GM23248 (cell line): ENCODE measurements around the gene PEX26. TPM values are rescaled to one million over a fixed set of nuclear protein-coding genes. Genes with fewer than 3 reads are reported as not detected.
"Not testable (repeated sequence)": the region's sequence is repeated elsewhere in the genome, so short reads cannot be mapped to it uniquely, and the experiment has no call there.

Experiments used
- DNase-seq: peaks from one replicate; pipeline ENCODE4 v3.0.0-alpha.2; 2015
- H2AFZ ChIP-seq: fragments of 200-600 bp; sonication (generic); 2 replicates; pipeline ENCODE4 v1.6.1; 2016; ENCODE audit warnings: antibody characterized with exemption
- H3F3A ChIP-seq: fragments of 200-600 bp; sonication (generic); 2 replicates; pipeline ENCODE4 v1.6.1; 2016; ENCODE audit warnings: mild to moderate bottlenecking, antibody characterized with exemption, mixed run types; ENCODE audit not compliant: insufficient read depth
- H3K27ac ChIP-seq: fragments of 200-600 bp; sonication (generic); 2 replicates; pipeline ENCODE4 v1.5.1; 2016; ENCODE audit warnings: mild to moderate bottlenecking
- H3K27me3 ChIP-seq: fragments of 200-600 bp; sonication (generic); replicated peaks from 2 replicates; pipeline ENCODE4 v1.6.1; 2016; ENCODE audit warnings: mild to moderate bottlenecking; ENCODE audit not compliant: insufficient read depth
- H3K36me3 ChIP-seq: fragments of 200-600 bp; sonication (generic); 2 replicates; pipeline ENCODE4 v1.6.1; 2016; ENCODE audit warnings: low read depth, mild to moderate bottlenecking
- H3K4me1 ChIP-seq: fragments of 200-600 bp; sonication (generic); 2 replicates; pipeline ENCODE4 v1.6.1; 2016; ENCODE audit warnings: mild to moderate bottlenecking; ENCODE audit not compliant: insufficient read depth
- H3K4me2 ChIP-seq: fragments of 200-600 bp; sonication (generic); one replicate; pipeline ENCODE4 v1.6.1; 2016; ENCODE audit warnings: mild to moderate bottlenecking; ENCODE audit not compliant: unreplicated experiment
- H3K4me3 ChIP-seq: fragments of 200-600 bp; sonication (generic); 2 replicates; pipeline ENCODE4 v1.5.1; 2016; ENCODE audit warnings: mild to moderate bottlenecking
- H3K79me2 ChIP-seq: fragments of 200-600 bp; sonication (generic); 2 replicates; pipeline ENCODE4 v1.6.1; 2016; ENCODE audit warnings: mild to moderate bottlenecking; ENCODE audit not compliant: insufficient read depth
- H3K9ac ChIP-seq: fragments of 200-600 bp; sonication (generic); 2 replicates; pipeline ENCODE4 v1.6.1; 2016; ENCODE audit warnings: mild to moderate bottlenecking
- H3K9me2 ChIP-seq: fragments of 200-600 bp; sonication (generic); 2 replicates; pipeline ENCODE4 v1.6.1; 2016; ENCODE audit warnings: mixed run types, mild to moderate bottlenecking, moderate library complexity; ENCODE audit not compliant: insufficient read depth
- H3K9me3 ChIP-seq: fragments of 200-600 bp; sonication (generic); one replicate; pipeline ENCODE4 v1.6.1; 2017; ENCODE audit warnings: low read depth
- H4K20me1 ChIP-seq: fragments of 200-600 bp; sonication (generic); 2 replicates; pipeline ENCODE4 v1.6.0; 2016; ENCODE audit not compliant: insufficient read depth
- EZH2 ChIP-seq: fragments of 200-600 bp; sonication (generic); IDR thresholded peaks from 2 replicates; pipeline ENCODE4 v1.6.1; 2018; ENCODE audit warnings: antibody characterized with exemption, mild to moderate bottlenecking; ENCODE audit not compliant: insufficient read depth, poor library complexity, severe bottlenecking
- EZH2phosphoT487 ChIP-seq: fragments of 200-600 bp; sonication (generic); IDR thresholded peaks from 2 replicates; pipeline ENCODE4 v1.6.1; 2018; ENCODE audit warnings: antibody characterized with exemption, moderate library complexity, mild to moderate bottlenecking, low read depth; ENCODE audit not compliant: insufficient read depth
- WGBS, 2 experiments: methylation state at CpG; one replicate each; pipeline ENCODE4 v1.1.6; 2015 to 2017; ENCODE audit warnings: low lambda C conversion rate in 2 of 2, low coverage in 1 of 2; ENCODE audit errors: missing lambda C conversion rate in 2 of 2; 5-methylcytosine and 5-hydroxymethylcytosine counted together
- in situ Hi-C: fragments of 300-500 bp; cut with MboI; formaldehyde crosslinking; loops from 2 replicates; pipeline ENCODE4 v1.15.0; 2020
- polyA plus RNA-seq: library from polyadenylated mRNA; unstranded; fragments of >200 nt; fragmentation: Nextera tagmentation; extraction: Ambion mirVana; gene quantifications from 2 replicates; pipeline ENCODE4 v1.2.1, GENCODE V29; 2016
- total RNA-seq: library from RNA; depleted of rRNA; stranded (reverse); fragments of >200 nt; shearing (Covaris generic); gene quantifications from 2 replicates; pipeline ENCODE4 v1.2.3, GENCODE V29; 2014

The PEX26 gene
- total and polyA plus RNA-seq, 2 experiments from 2014 or later, result 4.7 to 32.2 TPM

DNA sequence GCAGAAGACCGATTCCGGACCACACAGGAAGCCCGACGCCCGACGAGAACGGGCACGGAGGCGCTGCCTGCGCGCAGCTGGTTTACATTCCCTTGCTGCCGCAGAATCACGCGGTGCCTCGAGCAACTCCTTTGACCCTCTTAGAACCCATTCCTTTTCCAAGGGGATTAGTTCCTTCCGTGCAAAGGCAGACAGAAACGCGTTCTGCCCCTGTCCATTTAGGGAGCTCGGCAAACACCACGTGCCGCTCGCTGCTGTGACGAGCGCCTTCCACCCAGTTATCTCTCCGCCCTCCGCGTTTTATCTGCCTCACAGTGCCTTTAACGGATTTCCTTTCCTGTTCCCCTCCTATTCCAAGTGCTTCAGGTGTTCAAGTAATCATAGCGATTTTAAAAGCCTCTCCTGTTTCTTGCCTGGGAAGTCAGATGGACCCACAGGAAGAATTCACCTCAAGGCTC lies 29.3 kb upstream of the PEX26 start:
- in situ Hi-C loops, result no loop called here
- H3K27me3 ChIP-seq, result no peaks in the 10 kb centered on the region
- H3K4me2 ChIP-seq, result peak overlapping the region; percentile 16
- peaks cover 3% of the 10 kb centered on the region; the same call in 1 of the 2 replicates for H3F3A ChIP-seq
- H3K9me3 ChIP-seq, result no peaks in the 10 kb centered on the region
- no peaks in the 10 kb centered on the region for H3K4me1 ChIP-seq
- no peaks in the 10 kb centered on the region for H3K79me2 ChIP-seq
- H3K4me3 ChIP-seq, result peak overlapping the region; percentile 56
- no peak overlapping the region for H3K27ac ChIP-seq
- H4K20me1 ChIP-seq, result no peaks in the 10 kb centered on the region
- WGBS, 2 experiments, result 42 to 52% methylated on average over 29 of the region's 29 CpGs
- TF ChIP-seq EZH2phosphoT487, result no peak
- no peak for TF ChIP-seq EZH2
- H2AFZ ChIP-seq, result peak overlapping the region; percentile 71
- H3K9ac ChIP-seq, result peak overlapping the region; percentile 41; the same call in 1 of the 2 replicates
- no peaks in the 10 kb centered on the region for H3K36me3 ChIP-seq
- H3K9me2 ChIP-seq, result no peaks in the 10 kb centered on the region
- DNase-seq, result peak; percentile 67

- Histone ChIP-seq H3K79me2 (no peaks in the 10 kb centered on the region), H4K20me1 (no peaks in the 10 kb centered on the region), H3K36me3 (no peaks in the 10 kb centered on the region), H3K4me2 (no peak overlapping the region), H3K9me3 (no peaks in the 10 kb centered on the region), H3K4me1 (no peaks in the 10 kb centered on the region), H3K9ac (no peak overlapping the region), H3K9me2 (no peaks in the 10 kb centered on the region), H3K27me3 (no peaks in the 10 kb centered on the region), H3F3A (no peaks in the 10 kb centered on the region), H3K27ac (no peak overlapping the region), H2AFZ (no peak overlapping the region), H3K4me3 (no peak overlapping the region)
- in situ Hi-C loops, result no loop called here
- no peak for DNase-seq
- WGBS, 2 experiments, result 96% methylated on average over 5 of the region's 5 CpGs
- TF ChIP-seq EZH2 (no peak), EZH2phosphoT487 (no peak)
These were observed 27.7 kb upstream of the PEX26 start for GRCh38 chr22:18050065-18050464.

DNA sequence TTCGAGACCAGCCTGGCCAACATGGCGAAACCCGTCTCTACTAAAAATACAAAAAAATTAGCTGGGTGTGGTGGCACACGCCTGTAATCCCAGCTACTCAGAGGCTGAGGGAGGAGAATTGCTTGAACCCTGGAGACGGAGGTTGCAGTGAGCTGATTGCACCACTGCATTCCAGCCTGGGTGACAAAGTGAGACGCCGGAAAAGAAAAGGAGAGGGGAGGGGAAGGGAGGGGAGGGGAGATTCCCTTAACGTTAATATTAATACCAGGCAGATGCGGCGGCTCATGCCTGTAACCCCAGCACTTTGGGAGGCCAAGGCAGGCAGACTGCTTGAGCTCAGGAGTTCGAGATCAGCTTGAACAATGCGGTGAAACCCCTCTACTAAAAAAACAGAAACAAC lies 26.7 kb upstream of the PEX26 start:
- H3K4me3 ChIP-seq, H3K36me3 ChIP-seq, H2AFZ ChIP-seq, H4K20me1 ChIP-seq, in situ Hi-C loops, H3K4me1 ChIP-seq, H3K9ac ChIP-seq, H3K27ac ChIP-seq, H3F3A ChIP-seq, DNase-seq, H3K79me2 ChIP-seq, H3K9me3 ChIP-seq, H3K9me2 ChIP-seq, H3K4me2 ChIP-seq, H3K27me3 ChIP-seq: not testable (repeated sequence)
- WGBS, 2 experiments, result 68 to 74% methylated on average over 12 of the region's 12 CpGs

DNA sequence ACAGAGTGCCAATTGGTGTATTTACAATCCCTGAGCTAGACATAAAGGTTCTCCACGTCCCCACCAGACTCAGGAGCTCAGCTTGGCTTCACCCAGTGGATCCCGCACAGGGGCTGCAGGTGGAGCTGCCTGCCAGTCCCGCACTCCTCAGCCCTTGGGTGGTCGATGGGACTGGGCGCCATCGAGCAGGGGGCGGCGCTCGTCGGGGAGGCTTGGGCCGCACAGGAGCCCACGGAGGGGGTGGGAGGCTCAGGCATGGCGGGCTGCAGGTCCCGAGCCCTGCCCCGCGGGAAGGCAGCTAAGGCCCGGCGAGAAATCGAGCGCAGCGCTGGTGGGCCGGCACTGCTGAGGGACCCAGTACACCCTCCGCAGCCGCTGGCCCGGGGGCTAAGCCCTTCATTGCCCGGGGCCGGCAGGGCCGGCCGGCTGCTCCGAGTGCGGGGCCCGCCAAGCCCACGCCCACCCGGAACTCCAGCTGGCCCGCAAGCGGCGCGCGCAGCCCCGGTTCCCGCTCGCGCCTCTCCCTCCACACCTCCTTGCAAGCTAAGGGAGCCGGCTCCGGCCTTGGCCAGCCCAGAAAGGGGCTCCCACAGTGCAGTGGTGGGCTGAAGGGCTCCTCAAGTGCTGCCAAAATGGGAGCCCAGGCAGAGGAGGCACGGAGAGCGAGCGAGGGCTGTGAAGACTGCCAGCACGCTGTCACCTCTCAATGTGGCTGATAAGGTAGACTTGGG lies 24.4 kb upstream of the PEX26 start:
- DNase-seq, H3K36me3 ChIP-seq, in situ Hi-C loops, H3K27ac ChIP-seq, H3K4me2 ChIP-seq, H2AFZ ChIP-seq, H3K27me3 ChIP-seq, H3K4me3 ChIP-seq, H3K9me2 ChIP-seq, H3K9ac ChIP-seq, H4K20me1 ChIP-seq, H3K79me2 ChIP-seq, H3K9me3 ChIP-seq: not testable (repeated sequence)
- Histone ChIP-seq H3F3A (peaks cover 28% of the 10 kb centered on the region), H3K4me1 (peaks cover 29% of the 10 kb centered on the region)
- WGBS, 2 experiments, result 93 to 97% methylated on average over 22 to 43 of the region's 49 CpGs

DNA sequence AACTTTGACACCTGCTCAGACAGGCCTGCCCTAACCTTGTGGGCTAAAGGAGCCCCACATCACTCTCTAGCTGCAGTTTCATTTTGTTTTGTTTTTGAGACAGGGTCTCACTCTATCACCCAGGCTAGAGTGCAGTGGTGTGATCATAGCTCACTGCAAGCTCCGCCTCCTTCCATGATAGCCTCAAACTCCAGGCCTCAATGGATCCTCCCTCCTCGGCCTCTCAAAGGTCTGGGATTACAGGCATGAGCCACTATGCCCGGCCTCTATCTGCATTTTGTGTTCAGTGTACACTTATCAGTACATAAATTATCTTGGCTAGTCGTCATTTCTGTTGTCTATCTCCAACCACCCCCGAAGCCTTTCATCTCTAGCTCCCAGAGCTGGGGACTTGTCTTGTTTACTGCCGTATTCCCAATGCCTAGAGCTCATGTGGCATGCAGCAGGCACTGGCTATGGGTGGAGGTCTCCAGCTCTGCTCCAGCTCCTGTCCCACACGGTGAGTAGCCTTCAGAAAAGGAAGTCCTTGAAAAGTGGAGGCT lies 22.1 kb upstream of the PEX26 start:
- Histone ChIP-seq H3K27me3 (no peaks in the 10 kb centered on the region), H3F3A (peaks cover 30% of the 10 kb centered on the region), H3K27ac (peak overlapping the region; percentile 88), H3K79me2 (no peaks in the 10 kb centered on the region), H3K4me2 (peak overlapping the region; percentile 44), H4K20me1 (no peaks in the 10 kb centered on the region), H3K4me1 (peaks cover 32% of the 10 kb centered on the region), H3K9ac (peak overlapping the region; percentile 59), H3K4me3 (no peak overlapping the region), H2AFZ (peak overlapping the region; percentile 73), H3K9me2 (no peaks in the 10 kb centered on the region), H3K9me3 (no peaks in the 10 kb centered on the region), H3K36me3 (no peaks in the 10 kb centered on the region)
- no peak for DNase-seq
- in situ Hi-C loops, result no loop called here
- TF ChIP-seq EZH2 (no peak), EZH2phosphoT487 (no peak)
- 54 to 56% methylated on average over 7 of the region's 7 CpGs for WGBS, 2 experiments
